Measurements from ENCODE around the gene SH3PXD2B.

Gene SH3PXD2B

DNA sequence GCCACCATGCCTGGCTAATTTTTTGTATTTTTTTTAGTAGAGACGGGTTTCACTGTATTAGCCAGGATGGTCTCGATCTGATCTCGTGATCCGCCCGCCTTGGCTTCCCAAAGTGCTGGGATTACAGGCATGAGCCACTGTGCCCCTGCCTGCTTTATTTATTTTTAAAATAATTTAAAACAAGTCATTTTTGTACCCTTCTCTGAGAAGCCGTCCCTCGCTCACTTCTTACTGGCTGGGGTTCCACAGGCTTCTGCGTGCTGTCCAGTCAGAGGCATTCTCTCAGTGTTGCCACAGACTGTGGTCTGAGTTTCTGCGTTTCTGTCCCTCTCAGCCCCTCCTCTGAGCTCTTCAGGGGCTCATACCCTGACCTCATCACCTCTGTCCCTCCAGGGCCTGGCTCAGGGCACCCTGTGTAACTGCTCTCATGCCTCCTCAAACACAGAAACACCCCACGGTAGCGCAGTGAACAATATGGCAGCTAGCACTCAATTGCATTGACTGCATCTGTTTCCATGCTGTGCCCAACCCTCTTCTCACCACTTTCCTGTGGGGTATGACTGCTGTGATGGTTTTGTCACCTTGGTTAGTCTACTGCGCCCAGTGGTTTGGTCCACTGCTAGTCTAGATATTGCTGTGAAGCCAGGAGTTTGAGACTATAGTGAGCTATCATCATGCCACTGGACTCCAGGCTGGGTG lies 44.3 kb upstream of the SH3PXD2B start:
- TF ChIP-seq, protein P1, sequence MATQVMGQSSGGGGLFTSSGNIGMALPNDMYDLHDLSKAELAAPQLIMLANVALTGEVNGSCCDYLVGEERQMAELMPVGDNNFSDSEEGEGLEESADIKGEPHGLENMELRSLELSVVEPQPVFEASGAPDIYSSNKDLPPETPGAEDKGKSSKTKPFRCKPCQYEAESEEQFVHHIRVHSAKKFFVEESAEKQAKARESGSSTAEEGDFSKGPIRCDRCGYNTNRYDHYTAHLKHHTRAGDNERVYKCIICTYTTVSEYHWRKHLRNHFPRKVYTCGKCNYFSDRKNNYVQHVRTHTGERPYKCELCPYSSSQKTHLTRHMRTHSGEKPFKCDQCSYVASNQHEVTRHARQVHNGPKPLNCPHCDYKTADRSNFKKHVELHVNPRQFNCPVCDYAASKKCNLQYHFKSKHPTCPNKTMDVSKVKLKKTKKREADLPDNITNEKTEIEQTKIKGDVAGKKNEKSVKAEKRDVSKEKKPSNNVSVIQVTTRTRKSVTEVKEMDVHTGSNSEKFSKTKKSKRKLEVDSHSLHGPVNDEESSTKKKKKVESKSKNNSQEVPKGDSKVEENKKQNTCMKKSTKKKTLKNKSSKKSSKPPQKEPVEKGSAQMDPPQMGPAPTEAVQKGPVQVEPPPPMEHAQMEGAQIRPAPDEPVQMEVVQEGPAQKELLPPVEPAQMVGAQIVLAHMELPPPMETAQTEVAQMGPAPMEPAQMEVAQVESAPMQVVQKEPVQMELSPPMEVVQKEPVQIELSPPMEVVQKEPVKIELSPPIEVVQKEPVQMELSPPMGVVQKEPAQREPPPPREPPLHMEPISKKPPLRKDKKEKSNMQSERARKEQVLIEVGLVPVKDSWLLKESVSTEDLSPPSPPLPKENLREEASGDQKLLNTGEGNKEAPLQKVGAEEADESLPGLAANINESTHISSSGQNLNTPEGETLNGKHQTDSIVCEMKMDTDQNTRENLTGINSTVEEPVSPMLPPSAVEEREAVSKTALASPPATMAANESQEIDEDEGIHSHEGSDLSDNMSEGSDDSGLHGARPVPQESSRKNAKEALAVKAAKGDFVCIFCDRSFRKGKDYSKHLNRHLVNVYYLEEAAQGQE (IDR thresholded peaks at IDR 0.05; ENCODE audit: insufficient read depth in 1 of 2, low read depth in 2 of 2, low read length in 2 of 2): no peak
- TF ChIP-seq TAF1 (IDR thresholded peaks at IDR 0.05; ENCODE audit: borderline replicate concordance, insufficient read depth, low read length) (no peak), FOXP2 (optimal IDR thresholded peaks at IDR 0.05; ENCODE audit: borderline replicate concordance, extremely low read depth, extremely low read length, insufficient read depth) (no peak), POLR2AphosphoS5 (IDR thresholded peaks at IDR 0.05; ENCODE audit: low read depth, low read length) (no peak), SIN3A (IDR thresholded peaks at IDR 0.05; ENCODE audit: borderline replicate concordance, insufficient read depth, low read length) (no peak)

DNA sequence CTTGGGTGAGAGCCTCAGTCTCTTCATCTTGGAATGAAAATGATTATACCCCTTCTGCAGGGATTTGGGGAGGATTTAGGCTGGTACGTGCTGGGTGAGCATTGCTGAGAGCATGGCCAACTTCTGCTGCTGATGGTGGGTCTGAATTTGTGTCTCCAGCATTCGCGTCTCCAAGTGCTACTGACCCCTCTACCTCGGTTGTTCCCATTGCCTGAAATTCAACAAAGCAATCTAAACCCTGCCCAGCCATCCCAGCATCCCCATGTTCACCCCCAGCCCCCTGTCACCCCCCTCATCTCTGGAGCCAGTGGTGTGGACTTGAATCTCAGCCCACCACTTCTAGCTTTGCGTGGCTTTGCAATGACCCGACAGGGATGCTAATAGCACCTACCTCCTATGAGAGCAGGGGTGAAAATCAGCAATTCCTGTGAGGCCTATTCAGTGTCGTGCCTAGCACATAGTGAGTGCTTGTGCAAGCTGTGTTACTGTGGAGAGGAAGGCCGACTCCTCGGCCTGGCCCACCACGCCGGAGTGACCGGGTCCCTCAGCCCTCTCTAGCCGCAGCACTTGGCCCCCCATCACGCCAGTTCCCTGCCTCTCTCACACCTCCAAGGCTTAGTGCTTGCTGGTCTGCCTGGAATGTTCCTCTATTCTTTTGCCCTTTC lies 43.4 kb upstream of the SH3PXD2B start:
- no peak for TF ChIP-seq TAF1 (IDR thresholded peaks at IDR 0.05; ENCODE audit: borderline replicate concordance, insufficient read depth, low read length)

DNA sequence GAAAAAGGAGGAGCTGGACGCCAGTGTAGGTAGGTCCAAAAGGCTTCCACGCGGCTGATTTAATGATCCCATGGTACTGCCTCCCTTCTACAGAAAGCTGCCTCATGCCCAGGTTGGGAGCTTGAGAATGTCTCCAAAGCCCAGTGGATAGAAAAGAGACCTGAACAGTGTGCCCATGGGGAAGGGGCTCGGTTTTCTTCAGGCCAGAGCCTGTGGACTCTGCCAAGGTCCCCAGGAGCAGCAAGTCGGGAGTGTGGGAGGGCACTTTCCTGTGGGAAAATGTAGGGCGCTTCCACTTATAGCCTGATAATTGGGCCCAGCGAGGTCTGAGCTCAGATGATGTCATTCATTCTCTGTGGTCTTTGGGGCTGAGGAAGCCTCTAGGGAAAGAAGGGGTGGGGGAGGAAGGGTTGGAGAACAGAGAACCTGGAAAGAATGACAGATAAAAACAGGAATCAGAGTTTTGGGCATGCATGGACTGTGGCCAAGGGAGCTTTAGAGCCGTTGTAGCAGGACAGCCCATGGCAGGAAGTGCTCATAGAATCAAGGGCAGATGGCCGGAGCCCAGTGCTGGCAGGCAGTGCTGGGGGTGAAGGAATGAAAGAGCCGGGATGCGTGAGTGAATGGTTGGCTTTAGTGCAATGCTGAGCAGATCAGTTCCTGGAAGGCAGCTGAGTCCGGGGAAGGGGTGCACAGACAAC lies 42.5 kb upstream of the SH3PXD2B start:
- TF ChIP-seq, protein P1 (IDR thresholded peaks at IDR 0.05; ENCODE audit: insufficient read depth in 1 of 2, low read depth in 2 of 2, low read length in 2 of 2): no peak
- TF ChIP-seq FOXP2 (optimal IDR thresholded peaks at IDR 0.05; ENCODE audit: borderline replicate concordance, extremely low read depth, extremely low read length, insufficient read depth): peak; percentile 17

DNA sequence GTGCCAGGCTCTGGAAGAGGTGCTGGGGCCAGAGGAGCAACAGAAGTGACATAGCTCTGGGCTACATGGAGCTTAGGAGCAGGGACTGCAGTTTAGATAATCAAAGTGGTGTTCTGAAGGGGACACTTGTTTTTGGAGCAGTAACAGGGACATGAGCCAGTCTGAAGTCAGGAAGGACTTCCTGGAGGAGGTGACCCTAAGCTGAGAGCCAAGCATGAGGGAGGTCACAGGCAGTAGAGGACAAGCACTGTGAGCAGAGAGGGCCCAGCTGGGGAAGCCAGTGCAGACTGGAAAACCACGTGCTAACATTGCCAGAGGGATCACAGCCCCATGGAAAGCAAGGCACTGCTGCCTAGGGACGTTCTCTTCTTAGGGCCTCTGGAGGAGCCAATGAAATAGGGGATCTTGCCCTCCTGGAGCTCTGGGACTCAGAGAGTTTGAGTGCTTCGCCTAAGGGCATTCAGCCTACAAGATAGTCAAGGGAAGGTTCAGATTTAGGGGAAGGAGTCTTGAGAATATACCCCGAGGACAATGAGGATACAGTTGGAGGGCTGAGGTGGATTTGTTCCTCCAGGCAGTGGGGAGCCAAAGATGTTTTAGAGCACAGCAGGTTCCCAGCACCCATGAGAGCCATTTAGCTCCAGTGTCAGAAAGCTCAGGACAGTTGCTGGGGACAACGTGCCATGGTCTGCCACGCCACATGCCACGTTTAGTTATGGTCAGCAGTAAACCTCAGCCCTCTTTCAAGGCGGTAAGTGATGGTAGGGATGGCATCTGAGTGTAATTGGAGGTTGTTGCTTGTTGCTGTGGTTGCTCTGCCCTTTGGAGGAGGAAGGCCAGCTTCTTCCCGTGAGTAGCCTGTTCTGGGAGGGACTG lies 40.5 kb upstream of the SH3PXD2B start:
- TF ChIP-seq POLR2AphosphoS5 (IDR thresholded peaks at IDR 0.05; ENCODE audit: low read depth, low read length) (no peak), TAF1 (IDR thresholded peaks at IDR 0.05; ENCODE audit: borderline replicate concordance, insufficient read depth, low read length) (no peak), SIN3A (IDR thresholded peaks at IDR 0.05; ENCODE audit: borderline replicate concordance, insufficient read depth, low read length) (no peak), FOXP2 (optimal IDR thresholded peaks at IDR 0.05; ENCODE audit: borderline replicate concordance, extremely low read depth, extremely low read length, insufficient read depth) (no peak)
- TF ChIP-seq, protein P1 (IDR thresholded peaks at IDR 0.05; ENCODE audit: insufficient read depth in 1 of 2, low read depth in 2 of 2, low read length in 2 of 2): no peak

DNA sequence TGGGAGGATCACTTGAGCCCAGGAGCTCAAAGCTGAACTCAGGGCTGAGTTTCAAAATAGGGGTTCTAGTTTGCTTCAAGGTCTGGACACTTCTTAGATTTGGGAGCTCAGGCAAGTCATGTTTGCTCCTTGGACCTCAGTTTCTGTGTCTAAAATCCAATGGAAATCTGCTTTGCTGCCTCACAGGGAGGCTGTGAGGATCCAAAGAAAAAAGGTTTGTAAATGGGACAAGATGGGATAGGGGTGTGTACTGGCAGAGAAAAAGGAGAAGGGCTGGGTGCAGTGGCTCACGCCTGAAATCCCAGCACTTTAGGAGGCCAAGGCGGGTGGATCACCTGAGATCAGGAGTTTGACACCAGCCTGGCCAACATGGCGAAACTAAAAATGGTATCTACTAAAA lies 39.6 kb upstream of the SH3PXD2B start:
- TF ChIP-seq SIN3A (IDR thresholded peaks at IDR 0.05; ENCODE audit: borderline replicate concordance, insufficient read depth, low read length) (no peak), FOXP2 (optimal IDR thresholded peaks at IDR 0.05; ENCODE audit: borderline replicate concordance, extremely low read depth, extremely low read length, insufficient read depth) (no peak), POLR2AphosphoS5 (IDR thresholded peaks at IDR 0.05; ENCODE audit: low read depth, low read length) (no peak), TAF1 (IDR thresholded peaks at IDR 0.05; ENCODE audit: borderline replicate concordance, insufficient read depth, low read length) (no peak)
- TF ChIP-seq, protein P1 (IDR thresholded peaks at IDR 0.05; ENCODE audit: insufficient read depth in 1 of 2, low read depth in 2 of 2, low read length in 2 of 2): no peak

Measured in PFSK-1 (cell line).